Muscle layer of duodenum (tissue), 2 donors: ENCODE measurements around the gene PTPRN2.

Experiments
- H3K27ac ChIP-seq: one replicate; pipeline ENCODE4 v1.7.0; 2013; ENCODE audit warnings: mild to moderate bottlenecking, low read length
- H3K27me3 ChIP-seq: one replicate; pipeline ENCODE4 v1.7.0; 2013; ENCODE audit warnings: low read depth, mild to moderate bottlenecking, control low read depth, low read length
- H3K36me3 ChIP-seq, 2 donors: one replicate each; pipeline ENCODE4 v1.7.0; 2013; ENCODE audit warnings: low read length in 2 of 2, control low read depth in 1 of 2, mild to moderate bottlenecking in 1 of 2; ENCODE audit not compliant: insufficient read depth in 2 of 2, control insufficient read depth in 1 of 2
- H3K4me1 ChIP-seq, 2 donors: one replicate each; pipeline ENCODE4 v1.7.0; 2013; ENCODE audit warnings: low read length in 2 of 2, mild to moderate bottlenecking in 2 of 2, control low read depth in 1 of 2, moderate library complexity in 1 of 2; ENCODE audit not compliant: insufficient read depth in 2 of 2, control insufficient read depth in 1 of 2
- H3K4me3 ChIP-seq, 2 donors: one replicate each; pipeline ENCODE4 v1.7.0; 2013; ENCODE audit warnings: low read length in 2 of 2, low read depth in 1 of 2, mild to moderate bottlenecking in 1 of 2
- H3K9me3 ChIP-seq, 2 donors: one replicate each; pipeline ENCODE4 v1.7.0; 2013; ENCODE audit warnings: low read length in 2 of 2, control low read depth in 1 of 2, mild to moderate bottlenecking in 1 of 2; ENCODE audit not compliant: control insufficient read depth in 1 of 2
- donor health status: healthy.

Gene PTPRN2

DNA sequence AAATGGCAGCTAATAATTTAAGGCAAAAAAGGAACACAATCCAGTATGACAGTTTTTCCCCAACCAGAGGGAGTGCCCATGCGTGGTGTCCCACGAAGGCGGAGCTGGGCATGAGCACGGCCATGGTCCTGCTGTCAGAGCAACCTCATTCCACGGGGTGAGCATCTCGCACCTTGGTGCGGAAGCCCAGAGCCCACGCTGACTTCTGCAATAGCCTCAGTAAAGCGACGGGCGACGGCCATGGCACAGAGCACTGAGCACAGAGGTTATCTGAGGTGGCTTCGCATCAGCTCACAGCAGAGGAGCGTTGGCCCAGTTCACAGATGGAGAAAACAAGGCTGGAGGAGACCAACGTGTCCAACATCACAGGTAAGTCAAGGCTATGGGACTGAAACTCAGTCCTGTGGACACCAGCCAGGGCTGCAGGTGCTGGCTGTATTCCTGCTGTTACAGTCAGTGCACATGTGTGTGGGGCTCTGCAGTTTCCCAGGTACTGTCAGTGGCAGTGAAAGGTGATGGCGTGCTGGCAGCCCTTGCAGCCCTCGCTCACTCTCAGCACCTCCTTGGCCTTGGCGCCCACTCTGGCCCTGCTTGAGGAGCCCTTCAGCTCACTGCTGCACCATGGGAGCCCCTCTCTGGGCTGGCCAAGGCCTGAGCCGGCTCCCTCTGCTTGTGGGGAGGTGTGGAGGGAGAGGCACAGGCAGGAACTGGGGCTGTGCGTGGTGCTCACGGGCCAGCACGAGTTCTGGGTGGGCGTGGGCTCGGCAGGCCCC, 525.6 kb downstream of the PTPRN2 start:
- Histone ChIP-seq H3K36me3 (no peaks in the 10 kb centered on the region), H3K27ac (no peak overlapping the region), H3K27me3 (no peaks in the 10 kb centered on the region), H3K4me3 (no peak overlapping the region), H3K9me3 (peaks cover 0 to 11% of the 10 kb centered on the region in 2 donors), H3K4me1 (no peaks in the 10 kb centered on the region)

DNA sequence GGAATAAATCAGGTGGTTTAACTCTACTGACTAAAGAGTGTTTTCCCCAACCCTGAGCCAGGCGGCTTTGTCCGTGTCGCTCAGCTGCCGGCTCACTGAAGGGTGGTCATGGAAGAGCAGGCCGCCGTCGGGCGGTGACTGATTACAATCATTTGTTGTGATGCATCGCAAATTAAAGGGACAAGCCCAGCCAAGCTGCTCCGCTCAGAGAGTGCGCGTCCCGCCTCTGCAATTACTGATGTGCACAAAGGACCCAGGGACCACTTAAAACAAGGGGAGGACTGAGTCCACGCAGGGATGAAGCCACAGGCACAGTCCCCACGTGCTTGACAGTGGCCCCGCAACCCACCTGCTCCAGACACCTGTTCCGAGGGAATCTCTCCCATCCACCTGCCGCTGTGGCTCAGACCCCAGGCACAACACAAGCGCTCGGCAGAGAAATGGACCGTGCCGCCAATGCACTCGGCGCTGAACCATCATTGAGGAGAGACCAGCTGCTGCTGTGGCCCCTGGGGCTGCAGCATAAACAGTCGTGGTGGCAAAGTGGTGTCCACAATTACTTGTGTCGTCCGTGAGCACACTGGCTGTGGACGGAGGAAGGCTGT, 526.5 kb downstream of the PTPRN2 start:
- Histone ChIP-seq H3K4me3 (no peak overlapping the region), H3K27ac (no peak overlapping the region), H3K36me3 (no peaks in the 10 kb centered on the region), H3K9me3 (peaks cover 0 to 11% of the 10 kb centered on the region in 2 donors), H3K4me1 (no peaks in the 10 kb centered on the region), H3K27me3 (no peaks in the 10 kb centered on the region)

DNA sequence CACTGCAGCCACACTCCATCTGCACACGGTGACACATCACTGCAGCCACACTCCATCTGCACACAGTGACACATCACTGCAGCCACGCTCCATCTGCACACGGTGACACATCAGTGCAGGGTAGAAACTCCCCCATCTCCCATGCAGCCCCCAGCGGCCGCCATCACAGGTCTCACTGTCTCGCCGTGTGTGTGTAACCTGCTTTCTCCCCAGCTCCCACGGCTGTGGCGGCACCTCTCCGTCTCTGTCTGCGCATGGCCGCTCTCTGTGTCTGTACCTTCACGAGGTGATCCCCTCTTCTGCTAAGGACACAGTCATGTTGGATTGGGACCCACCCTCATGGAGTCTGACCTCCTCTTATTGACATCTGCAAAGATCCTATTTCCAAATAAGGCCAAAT, 527.4 kb downstream of the PTPRN2 start:
- no peak overlapping the region for H3K4me3 ChIP-seq
- peaks cover 0 to 11% of the 10 kb centered on the region in 2 donors for H3K9me3 ChIP-seq
- H3K27me3 ChIP-seq, result no peaks in the 10 kb centered on the region
- H3K27ac ChIP-seq, result no peak overlapping the region
- no peaks in the 10 kb centered on the region for H3K4me1 ChIP-seq
- H3K36me3 ChIP-seq, result no peaks in the 10 kb centered on the region

DNA sequence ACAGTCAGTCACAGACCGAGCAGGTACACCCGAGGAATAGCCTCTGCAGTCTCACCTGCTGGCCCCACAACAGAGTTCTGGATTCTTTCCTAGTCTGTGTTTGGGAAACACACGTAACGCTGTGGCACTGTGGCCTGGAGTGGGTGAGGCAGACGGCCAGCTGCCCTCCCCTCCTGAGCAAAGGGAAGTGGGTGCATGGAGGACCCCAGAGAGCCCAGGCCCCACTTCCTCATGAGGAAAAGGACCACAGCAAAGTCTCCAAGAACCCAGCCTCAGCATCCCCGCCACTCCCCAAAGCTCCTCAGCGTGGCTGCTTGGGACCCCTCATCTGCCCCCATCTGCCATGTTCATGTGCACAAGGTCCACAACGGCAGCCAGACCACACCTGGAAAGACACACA, 530.2 kb downstream of the PTPRN2 start:
- H3K27me3 ChIP-seq, result no peaks in the 10 kb centered on the region
- no peaks in the 10 kb centered on the region for H3K4me1 ChIP-seq
- no peak overlapping the region for H3K4me3 ChIP-seq
- no peaks in the 10 kb centered on the region for H3K36me3 ChIP-seq
- peaks cover 0 to 9% of the 10 kb centered on the region in 2 donors for H3K9me3 ChIP-seq
- H3K27ac ChIP-seq, result no peak overlapping the region

GRCh38 chr7:158056761-158057160, 530.9 kb downstream of the PTPRN2 start:
- H3K4me1 ChIP-seq, result no peaks in the 10 kb centered on the region
- H3K27ac ChIP-seq, result no peak overlapping the region
- no peaks in the 10 kb centered on the region for H3K36me3 ChIP-seq
- H3K27me3 ChIP-seq, result no peaks in the 10 kb centered on the region
- no peak overlapping the region for H3K4me3 ChIP-seq
- H3K9me3 ChIP-seq, result peaks cover 0 to 3% of the 10 kb centered on the region in 2 donors

DNA sequence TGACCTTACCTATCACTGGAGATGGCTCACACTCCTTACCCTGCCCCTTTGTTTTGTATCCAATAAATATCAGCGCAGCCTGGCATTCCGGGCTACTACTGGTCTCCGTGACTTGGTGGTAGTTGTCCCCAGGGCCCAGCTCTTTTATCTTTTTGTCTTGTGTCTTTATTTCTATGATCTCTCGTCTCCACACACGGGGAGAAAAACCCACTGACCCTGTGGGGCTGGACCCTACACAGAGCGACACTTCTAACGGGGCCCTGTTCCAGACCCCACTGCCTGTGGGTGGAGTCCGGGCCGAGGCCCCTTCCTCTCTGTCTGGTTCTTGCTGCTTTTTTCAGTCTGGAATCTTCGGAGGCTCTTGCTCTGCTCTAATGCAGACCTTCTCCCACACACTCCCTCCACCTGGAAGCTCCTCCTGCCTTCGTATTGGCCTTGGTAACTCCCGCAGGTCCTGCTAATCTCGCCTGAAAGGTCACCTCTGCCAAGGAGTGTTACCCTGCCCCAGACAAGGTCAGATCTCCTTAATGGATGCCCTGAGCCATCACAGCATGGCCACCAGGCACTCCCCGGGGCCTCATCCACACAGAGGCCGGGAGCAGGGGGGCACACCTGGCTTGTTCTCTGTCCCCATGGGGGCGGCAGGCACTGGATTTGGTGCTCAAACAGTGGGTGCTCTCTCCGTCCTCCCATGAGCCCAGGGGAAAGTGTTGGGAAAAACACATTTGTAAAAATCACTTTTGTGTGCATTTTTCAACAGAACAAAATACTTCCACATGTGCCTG, 531.7 kb downstream of the PTPRN2 start:
- no peak overlapping the region for H3K27ac ChIP-seq
- H3K4me1 ChIP-seq, result no peaks in the 10 kb centered on the region
- no peaks in the 10 kb centered on the region for H3K9me3 ChIP-seq
- no peaks in the 10 kb centered on the region for H3K36me3 ChIP-seq
- no peak overlapping the region for H3K4me3 ChIP-seq
- no peaks in the 10 kb centered on the region for H3K27me3 ChIP-seq

DNA sequence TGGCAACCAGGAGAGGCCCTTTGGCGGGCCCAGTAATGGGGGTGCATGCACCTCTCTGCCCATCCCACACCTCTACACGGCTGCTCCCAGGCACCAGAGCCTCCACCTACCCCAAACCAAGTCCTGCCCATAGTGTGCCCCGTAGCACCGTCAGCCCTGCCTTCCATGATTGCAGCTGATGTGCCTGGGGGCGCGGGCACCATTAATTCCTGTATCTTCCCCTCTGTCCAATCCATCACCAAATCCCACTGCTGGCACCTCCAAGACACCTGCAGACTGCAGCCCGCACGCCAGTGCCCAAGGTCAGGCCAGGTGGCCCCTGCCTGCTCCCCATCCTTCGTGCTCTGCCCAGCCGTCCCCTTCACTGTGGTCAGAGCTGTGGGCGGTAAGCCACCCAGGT, 533.0 kb downstream of the PTPRN2 start:
- Histone ChIP-seq H3K27ac (no peak overlapping the region), H3K4me3 (no peak overlapping the region), H3K9me3 (no peaks in the 10 kb centered on the region), H3K36me3 (no peaks in the 10 kb centered on the region), H3K27me3 (no peaks in the 10 kb centered on the region), H3K4me1 (no peaks in the 10 kb centered on the region)

GRCh38 chr7:158054081-158054480, 533.5 kb downstream of the PTPRN2 start:
- no peak overlapping the region for H3K4me3 ChIP-seq
- no peaks in the 10 kb centered on the region for H3K36me3 ChIP-seq
- no peaks in the 10 kb centered on the region for H3K9me3 ChIP-seq
- H3K27me3 ChIP-seq, result no peaks in the 10 kb centered on the region
- H3K4me1 ChIP-seq, result no peaks in the 10 kb centered on the region
- H3K27ac ChIP-seq, result no peak overlapping the region

- no peaks in the 10 kb centered on the region for H3K4me1 ChIP-seq
- no peak overlapping the region for H3K27ac ChIP-seq
- no peaks in the 10 kb centered on the region for H3K36me3 ChIP-seq
- H3K9me3 ChIP-seq, result no peaks in the 10 kb centered on the region
- H3K27me3 ChIP-seq, result no peaks in the 10 kb centered on the region
- no peak overlapping the region for H3K4me3 ChIP-seq
These were observed 534.3 kb downstream of the PTPRN2 start for GRCh38 chr7:158053183-158053915.

DNA sequence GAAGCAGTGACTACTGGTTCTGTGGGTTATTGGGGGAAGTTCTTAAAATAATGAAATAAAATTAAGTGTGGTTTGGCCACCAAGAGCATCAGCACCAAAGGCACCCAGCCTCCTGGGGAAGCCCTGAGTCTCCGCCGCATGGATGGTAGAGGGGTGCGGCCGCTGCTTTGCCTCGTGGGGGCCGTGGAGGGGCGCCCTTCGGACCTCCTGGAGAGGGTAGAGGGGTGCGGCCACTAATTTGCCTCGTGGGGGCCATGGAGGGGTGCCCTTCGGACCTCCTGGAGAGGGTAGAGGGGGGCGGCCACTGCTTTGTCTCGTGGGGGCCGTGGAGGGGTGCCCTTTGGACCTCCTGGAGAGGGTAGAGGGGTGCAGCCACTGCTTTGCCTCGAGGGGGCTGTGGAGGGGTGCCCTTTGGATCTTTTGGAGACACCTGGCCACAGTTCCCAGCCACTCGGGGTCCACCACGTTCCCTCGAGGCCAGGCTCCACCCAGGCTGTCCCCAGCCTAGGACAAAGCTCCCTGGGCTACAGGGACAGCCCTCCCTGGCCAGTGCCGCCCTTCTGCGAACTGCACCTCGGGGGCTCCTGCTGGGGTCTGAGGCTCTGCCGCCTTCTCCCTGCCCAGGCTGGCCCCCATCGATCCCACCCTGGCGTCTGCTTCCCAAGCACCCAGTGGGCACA, 535.1 kb downstream of the PTPRN2 start:
- Histone ChIP-seq H3K4me3 (no peak overlapping the region), H3K36me3 (no peaks in the 10 kb centered on the region), H3K27ac (no peak overlapping the region), H3K27me3 (no peaks in the 10 kb centered on the region), H3K9me3 (no peaks in the 10 kb centered on the region), H3K4me1 (no peaks in the 10 kb centered on the region)
